ENCODE results near the gene HDAC11. TPM values are rescaled to one million over a fixed set of nuclear protein-coding genes. Genes with fewer than 3 reads are reported as not detected.
A peak's percentile ranks its signal among the peaks of the same experiment; 100 is the strongest.

HDAC11 gene
- polyA plus RNA-seq, 2 of the 4 experiments (the other 2 are of a cell fraction) = 5.6 to 8.4 TPM

GRCh38 chr3:13494463-13495350, 14.6 kb downstream of the HDAC11 start:
- peak; percentile 75 to 91 for ATAC-seq
- CTCF ChIA-PET = interaction anchor here (0.7 to 11.8 kb wide), 34 partner anchors 13 to 511 kb away, joined by 3 to 1096 read pairs (median 6); partner anchors contain the start of genes HDAC11 and WNT7A

GRCh38 chr3:13495351-13495813, 15.3 kb downstream of the HDAC11 start:
- DNase-seq (ENCODE audit: low read depth in 1 of 2, low spot score in 1 of 2) = no peak
- no peak overlapping the region for H3K4me3 ChIP-seq
- H3K4me2 ChIP-seq = no peak overlapping the region
- WGBS (ENCODE audit: missing lambda C conversion rate) = 90% methylated on average over 3 of the region's 3 CpGs
- TF ChIP-seq JUN (IDR thresholded peaks at IDR 0.05) (no peak), EHMT2 (IDR thresholded peaks at IDR 0.05; ENCODE audit: low read depth) (no peak), ZC3H11A (IDR thresholded peaks at IDR 0.05) (no peak)
- ChIA-PET CTCF (interaction anchor here (0.8 to 11.8 kb wide), 43 partner anchors 14 to 512 kb away, joined by 3 to 1096 read pairs (median 6); partner anchors contain the start of genes FBLN2, HDAC11 and WNT7A), POLR2A (interaction anchor here (1.3 to 1.4 kb wide), 2 partner anchors 153 kb away, joined by 3 to 16 read pairs; no protein-coding TSS in a partner anchor)
- no peaks in the 10 kb centered on the region for H3K9me3 ChIP-seq
- ATAC-seq = no peak
- FAIRE-seq = no peak
- H3K4me1 ChIP-seq = no peaks in the 10 kb centered on the region
- no peak overlapping the region for H3K27ac ChIP-seq

More at GRCh38 chr3:13494463-13495350, 14.6 kb downstream of the HDAC11 start:
- Histone ChIP-seq H3K4me1 (no peaks in the 10 kb centered on the region), H3K4me3 (no peak overlapping the region), H3K27ac (no peak overlapping the region), H3K9me3 (no peaks in the 10 kb centered on the region), H3K4me2 (no peak overlapping the region)
- POLR2A ChIA-PET = interaction anchor here (1.3 kb wide), 1 partner anchor 154 kb away, joined by 3 read pairs; no protein-coding TSS in a partner anchor
- DNase-seq (ENCODE audit: low read depth in 1 of 2, low spot score in 1 of 2) (peak; percentile 53 to 58), FAIRE-seq (no peak)
- WGBS (ENCODE audit: missing lambda C conversion rate) = 34% methylated on average over 10 of the region's 11 CpGs
- TF ChIP-seq MAZ (IDR thresholded peaks at IDR 0.05; ENCODE audit: borderline replicate concordance, low read depth, low read length) = no peak
- TF ChIP-seq, protein P1, sequence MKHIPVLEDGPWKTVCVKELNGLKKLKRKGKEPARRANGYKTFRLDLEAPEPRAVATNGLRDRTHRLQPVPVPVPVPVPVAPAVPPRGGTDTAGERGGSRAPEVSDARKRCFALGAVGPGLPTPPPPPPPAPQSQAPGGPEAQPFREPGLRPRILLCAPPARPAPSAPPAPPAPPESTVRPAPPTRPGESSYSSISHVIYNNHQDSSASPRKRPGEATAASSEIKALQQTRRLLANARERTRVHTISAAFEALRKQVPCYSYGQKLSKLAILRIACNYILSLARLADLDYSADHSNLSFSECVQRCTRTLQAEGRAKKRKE (CRISPR knock-in tag; IDR thresholded peaks at IDR 0.05; ENCODE audit: low read depth) = no peak
- peak; percentile 54 for TF ChIP-seq CTCF (IDR thresholded peaks at IDR 0.05)
- peak; percentile 53; the same call in 2 of the 3 replicates for TF ChIP-seq SMC3 (IDR thresholded peaks at IDR 0.05)
- peak; percentile 32 to 34; a peak in 3 of 5 replicates for TF ChIP-seq RAD21 (conservative IDR thresholded peaks at IDR 0.05 in 1 of 2, IDR thresholded peaks at IDR 0.05 in 1 of 2)

DNA sequence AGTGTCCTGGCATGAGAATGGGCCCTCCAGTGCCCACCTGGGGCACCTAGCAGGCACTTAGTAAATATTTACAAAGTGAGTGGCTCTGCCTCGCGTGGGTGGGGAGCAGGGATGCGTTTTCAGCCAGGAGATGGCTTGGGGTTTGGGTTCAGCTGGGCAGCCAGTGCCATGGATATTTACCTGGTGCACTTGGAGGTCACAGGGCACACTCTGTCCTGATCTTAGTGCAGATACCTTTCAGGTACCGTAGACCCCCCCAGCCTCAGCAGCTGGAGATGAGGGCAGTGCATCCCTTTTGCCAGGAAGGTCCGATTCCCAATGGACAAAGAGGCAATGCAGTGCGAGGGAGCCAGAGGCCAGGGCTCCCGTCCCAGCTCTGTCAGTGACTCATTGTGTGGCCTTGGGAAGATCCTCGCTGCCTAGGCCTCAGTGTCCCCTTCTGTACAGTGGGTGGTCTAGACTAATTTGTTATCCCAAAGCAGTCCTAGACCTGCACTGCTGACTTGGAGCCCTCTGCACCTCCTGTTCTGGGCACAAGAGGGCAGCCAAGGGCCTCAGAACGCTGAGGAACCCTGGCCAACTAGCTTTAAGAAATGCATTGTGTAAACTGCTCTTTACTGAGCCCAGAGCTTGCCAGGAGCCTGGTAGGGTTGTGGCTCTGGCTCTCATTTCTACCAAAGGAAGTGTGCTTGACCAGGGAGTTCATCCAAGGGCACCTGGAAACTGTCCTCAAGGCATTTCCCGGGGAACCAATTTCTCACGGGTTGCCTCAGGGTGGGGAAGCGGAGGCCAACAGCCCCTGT, 16.0 kb downstream of the HDAC11 start:
- POLR2A ChIA-PET = interaction anchor here (0.8 to 1.4 kb wide), 2 partner anchors 152 to 388 kb away, joined by 3 to 16 read pairs; no protein-coding TSS in a partner anchor

More for the DNA sequence above, 16.0 kb downstream of the HDAC11 start:
- Histone ChIP-seq H3K27ac (peak overlapping the region in 1 of 2 experiments; percentile 41; a peak in 2 of 6 replicates), H3K4me2 (no peak overlapping the region), H3K4me1 (no peaks in the 10 kb centered on the region), H3K9me3 (no peaks in the 10 kb centered on the region), H3K4me3 (no peak overlapping the region)
- TF ChIP-seq, protein P2, sequence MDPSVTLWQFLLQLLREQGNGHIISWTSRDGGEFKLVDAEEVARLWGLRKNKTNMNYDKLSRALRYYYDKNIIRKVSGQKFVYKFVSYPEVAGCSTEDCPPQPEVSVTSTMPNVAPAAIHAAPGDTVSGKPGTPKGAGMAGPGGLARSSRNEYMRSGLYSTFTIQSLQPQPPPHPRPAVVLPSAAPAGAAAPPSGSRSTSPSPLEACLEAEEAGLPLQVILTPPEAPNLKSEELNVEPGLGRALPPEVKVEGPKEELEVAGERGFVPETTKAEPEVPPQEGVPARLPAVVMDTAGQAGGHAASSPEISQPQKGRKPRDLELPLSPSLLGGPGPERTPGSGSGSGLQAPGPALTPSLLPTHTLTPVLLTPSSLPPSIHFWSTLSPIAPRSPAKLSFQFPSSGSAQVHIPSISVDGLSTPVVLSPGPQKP (IDR thresholded peaks at IDR 0.05; ENCODE audit: low read depth, low read length) = no peak
- TF ChIP-seq RFX5 (IDR thresholded peaks at IDR 0.05) (no peak), SMC3 (IDR thresholded peaks at IDR 0.05) (peak; percentile 95), MAZ (IDR thresholded peaks at IDR 0.05; ENCODE audit: borderline replicate concordance, low read depth, low read length) (no peak), CHD2 (IDR thresholded peaks at IDR 0.05; ENCODE audit: low read length, partially characterized antibody) (no peak), CTCF (IDR thresholded peaks at IDR 0.05) (peak; percentile 86), GATA3 (IDR thresholded peaks at IDR 0.05; ENCODE audit: borderline replicate concordance) (no peak), RAD21 (conservative IDR thresholded peaks at IDR 0.05 in 1 of 2, IDR thresholded peaks at IDR 0.05 in 1 of 2) (peak; percentile 92 to 98)
- ATAC-seq (peak; percentile 74 to 88), DNase-seq (ENCODE audit: low read depth in 1 of 2, low spot score in 1 of 2) (peak; percentile 59 to 78), FAIRE-seq (no peak)
- 44% methylated on average over 10 of the region's 12 CpGs for WGBS (ENCODE audit: missing lambda C conversion rate)
- CTCF ChIA-PET = interaction anchor here (0.6 to 11.8 kb wide), 52 partner anchors 14 to 513 kb away, joined by 3 to 1096 read pairs (median 5); partner anchors contain the start of genes FBLN2, HDAC11 and WNT7A

All from A549 (cell line).